Erythroblast (primary cell): Measurements from ENCODE around the gene HIBADH.
"Not testable (repeated sequence)": the region's sequence is repeated elsewhere in the genome, so short reads cannot be mapped to it uniquely, and the experiment has no call there.

ENCODE experiments used
- DNase-seq, 2 experiments: peaks; one replicate each; lab custom pipeline; 2025; lab: John Stamatoyannopoulos, UW
- GATA1 ChIP-seq: IDR thresholded peaks from 2 replicates; pipeline ENCODE4 v1.6.1; 2011; ENCODE audit warnings: low read depth, mild to moderate bottlenecking, control low read depth, low read length, moderate library complexity
- POLR2A ChIP-seq: IDR thresholded peaks from 2 replicates; pipeline ENCODE4 v1.6.1; 2011; ENCODE audit warnings: mild to moderate bottlenecking, low read length

HIBADH gene

GRCh38 chr7:27585781-27586447 is 76.8 kb downstream of the HIBADH start:
- TF ChIP-seq GATA1: no peak
- TF ChIP-seq POLR2A: no peak
- no peak for DNase-seq

DNA sequence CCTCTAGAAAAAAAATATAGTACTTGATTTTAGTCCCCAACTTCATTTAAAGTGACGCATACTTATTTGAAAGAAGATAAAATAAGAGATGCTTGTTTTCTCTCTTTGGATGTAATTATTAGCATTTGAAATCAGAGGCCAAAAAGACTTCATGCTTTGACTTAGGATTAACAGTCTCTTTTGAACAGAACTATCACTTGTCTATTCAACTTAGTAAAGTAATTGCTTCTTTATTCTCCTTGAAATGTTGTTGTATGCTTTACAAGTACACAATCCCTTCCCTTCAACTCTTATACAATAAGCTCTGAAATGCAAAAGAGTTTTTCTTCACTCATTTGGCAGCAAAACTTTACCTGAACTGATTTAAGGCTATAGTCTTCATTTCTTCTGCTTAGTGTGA is 80.8 kb downstream of the HIBADH start:
- TF ChIP-seq POLR2A (no peak), GATA1 (no peak)
- no peak for DNase-seq

DNA sequence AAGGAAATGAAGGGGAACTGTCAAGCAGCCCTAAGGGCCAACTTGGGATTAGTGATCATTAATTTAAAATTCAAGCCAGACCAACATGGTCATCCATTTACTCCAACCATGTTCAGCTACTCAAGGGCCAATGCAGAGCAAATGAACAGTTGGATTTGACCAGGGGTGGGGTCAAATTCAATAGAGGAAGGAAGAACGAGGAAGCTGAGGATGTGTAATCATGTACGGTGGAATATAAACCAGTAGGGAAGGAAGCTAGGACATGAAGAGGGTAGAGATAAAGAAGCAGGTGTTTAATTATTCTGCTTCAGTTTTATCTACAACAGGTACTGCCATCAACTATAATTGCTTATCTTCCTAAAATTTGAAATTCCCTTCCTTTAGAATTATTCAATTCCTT is 81.6 kb downstream of the HIBADH start:
- no peak for DNase-seq
- TF ChIP-seq POLR2A: no peak
- no peak for TF ChIP-seq GATA1

DNA sequence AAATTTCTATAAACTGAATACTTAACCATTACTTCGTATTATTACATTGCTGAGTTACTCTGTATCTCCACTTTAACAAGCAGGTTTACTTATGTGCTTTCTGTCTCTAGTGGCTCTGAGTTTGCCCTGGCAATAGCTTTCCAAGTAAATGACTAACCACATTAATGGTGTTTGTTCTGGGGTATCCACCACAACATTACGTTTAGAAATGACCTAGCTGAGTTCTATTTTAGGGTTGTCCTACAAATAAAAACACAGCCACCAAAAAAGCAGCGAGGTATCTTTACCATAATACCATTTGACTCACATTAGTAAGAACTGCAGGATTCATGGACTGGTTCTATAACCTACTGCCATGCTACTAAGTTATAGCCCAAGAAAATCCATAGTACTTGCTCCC is 83.1 kb downstream of the HIBADH start:
- TF ChIP-seq GATA1: no peak
- no peak for TF ChIP-seq POLR2A
- peak in 1 of 2 experiments; percentile 1 for DNase-seq

DNA sequence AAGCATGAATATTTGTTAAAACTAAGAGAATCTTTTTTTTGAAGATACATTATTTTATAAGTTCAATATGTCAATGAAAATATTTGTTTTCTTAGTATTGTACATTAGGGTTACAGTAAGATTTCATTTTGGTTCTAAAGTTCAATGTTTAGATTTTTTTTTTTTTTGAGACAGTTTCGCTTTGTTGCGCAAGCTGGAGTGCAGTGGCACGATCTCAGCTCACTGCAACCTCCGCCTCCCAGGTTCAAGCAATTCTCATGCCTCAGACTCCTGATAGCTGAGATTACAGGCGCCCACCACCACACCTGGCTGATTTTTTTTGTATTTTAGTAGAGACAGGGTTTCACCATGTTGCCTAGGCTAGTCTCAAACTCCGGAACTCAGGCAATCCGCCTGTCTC is 84.5 kb downstream of the HIBADH start:
- not testable (repeated sequence) for DNase-seq

DNA sequence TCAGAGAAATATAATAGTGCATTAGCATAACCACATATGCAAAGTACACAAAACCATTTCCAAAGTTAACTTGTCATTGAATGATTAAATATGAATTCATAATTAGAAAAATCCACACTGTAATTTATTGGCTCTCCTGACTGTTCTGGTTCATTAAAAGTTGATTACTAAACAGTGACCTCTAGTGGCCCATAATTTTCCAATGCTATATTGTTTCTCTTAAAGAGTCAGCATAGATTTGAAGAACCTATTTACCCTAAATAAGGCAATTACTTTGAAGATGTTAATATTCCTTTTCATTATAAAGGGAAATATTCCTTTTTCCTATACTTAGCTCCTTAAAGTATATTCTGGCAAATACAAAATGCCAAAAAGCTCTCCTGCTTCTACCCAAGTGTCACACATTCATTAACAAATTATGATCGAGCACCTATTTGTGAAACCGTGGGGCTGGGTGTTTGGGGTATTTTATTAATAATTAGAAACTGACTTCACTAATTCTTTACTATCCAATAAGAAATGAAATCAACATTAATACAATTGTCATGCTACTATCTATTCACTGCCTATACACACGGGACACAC is 86.2 kb downstream of the HIBADH start:
- DNase-seq: peak; percentile 33 to 63
- no peak for TF ChIP-seq POLR2A
- no peak for TF ChIP-seq GATA1

DNA sequence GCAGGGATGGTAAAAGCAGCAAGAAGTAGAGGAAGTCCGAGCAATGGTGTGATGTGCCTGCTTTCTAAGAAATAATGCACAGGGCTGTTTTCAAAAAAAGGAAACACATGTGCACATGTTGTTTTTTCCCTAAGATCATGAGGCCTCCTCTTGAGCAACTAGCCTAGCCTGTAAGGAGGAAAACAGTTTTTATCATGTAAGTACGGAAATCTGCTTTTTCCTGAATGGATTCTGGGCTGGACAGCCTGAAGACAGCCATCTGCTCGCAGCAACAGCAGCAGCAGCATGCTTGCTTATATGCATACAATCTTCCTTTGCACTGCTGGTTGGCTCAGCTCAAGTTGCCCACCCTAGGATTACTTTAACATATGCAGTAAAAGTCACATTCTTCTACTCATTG is 87.1 kb downstream of the HIBADH start:
- no peak for DNase-seq
- TF ChIP-seq GATA1: no peak
- TF ChIP-seq POLR2A: no peak

DNA sequence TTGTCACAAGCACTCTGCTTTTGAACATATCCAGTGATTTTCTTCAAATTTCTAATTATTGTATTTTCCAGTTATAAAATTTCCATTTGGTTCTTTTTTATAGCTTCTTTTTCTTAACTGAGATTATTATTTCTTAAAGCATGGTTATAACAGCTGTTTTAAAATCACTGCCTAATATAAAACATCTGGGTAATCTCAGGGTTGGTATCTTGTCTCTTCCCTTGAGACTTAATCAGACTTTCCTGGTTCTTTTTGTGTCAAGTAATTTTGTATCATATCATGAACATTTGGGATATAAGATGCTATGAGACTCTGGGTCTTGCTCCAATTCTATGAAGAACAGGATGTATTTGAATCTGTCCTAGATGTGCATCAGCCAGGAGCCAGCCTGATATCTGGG is 93.6 kb downstream of the HIBADH start:
- no peak for TF ChIP-seq GATA1
- no peak for TF ChIP-seq POLR2A
- DNase-seq: no peak

GRCh38 chr7:27567266-27567665 is 95.4 kb downstream of the HIBADH start:
- DNase-seq: no peak
- no peak for TF ChIP-seq POLR2A
- TF ChIP-seq GATA1: no peak

DNA sequence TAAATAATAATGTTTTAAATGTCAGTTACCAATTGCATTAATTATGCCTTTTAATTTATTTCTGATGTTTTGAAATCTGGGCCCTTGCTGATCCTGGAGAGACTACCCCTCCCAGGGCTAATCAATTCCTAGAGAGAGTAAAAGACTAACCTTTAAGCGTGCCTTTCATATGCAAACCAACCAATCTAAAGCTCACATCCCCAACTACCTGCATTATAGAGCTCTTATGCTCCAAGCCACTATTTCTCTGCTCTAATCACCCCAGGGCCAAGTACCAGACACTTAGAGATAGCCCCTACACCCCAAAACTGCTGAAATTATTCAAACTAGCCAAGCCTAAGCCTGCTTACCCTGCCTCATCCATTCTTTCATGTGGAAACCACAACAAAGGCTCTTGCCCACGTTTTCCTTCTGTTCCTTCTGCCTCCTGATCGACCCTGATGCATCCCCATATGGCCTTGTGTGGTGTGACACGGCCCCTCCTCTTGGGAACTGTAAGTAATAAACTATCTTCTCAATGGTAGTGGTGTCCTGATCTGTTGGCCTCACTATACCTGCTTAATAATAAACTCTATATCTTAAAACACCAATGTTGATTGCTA is 97.7 kb downstream of the HIBADH start:
- TF ChIP-seq POLR2A (no peak), GATA1 (no peak)
- no peak for DNase-seq

- DNase-seq: no peak
- TF ChIP-seq GATA1: no peak
- no peak for TF ChIP-seq POLR2A
These were observed 101.9 kb downstream of the HIBADH start for GRCh38 chr7:27560706-27561235.

DNA sequence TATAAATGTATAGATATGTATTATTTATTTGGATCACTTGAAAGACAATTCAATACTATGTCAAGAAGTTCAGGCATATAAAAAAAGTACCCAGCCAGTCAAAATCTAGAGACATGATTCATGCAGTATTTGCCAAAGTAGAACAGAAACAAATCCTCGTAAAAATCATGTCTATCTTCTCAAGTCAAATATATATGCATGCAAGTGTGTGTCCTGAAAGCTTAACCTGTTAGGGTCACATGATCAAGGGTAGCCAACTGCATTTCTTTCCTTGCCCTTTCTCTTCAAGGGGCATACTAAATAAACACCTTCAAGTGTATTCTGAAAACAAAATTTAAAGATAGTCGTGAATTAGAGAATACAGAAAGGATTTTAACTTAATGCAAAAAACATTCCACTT is 107.0 kb downstream of the HIBADH start:
- TF ChIP-seq POLR2A (no peak), GATA1 (no peak)
- DNase-seq: no peak

GRCh38 chr7:27554826-27555225 is 107.9 kb downstream of the HIBADH start:
- TF ChIP-seq POLR2A (no peak), GATA1 (no peak)

GRCh38 chr7:27553273-27553672 is 109.4 kb downstream of the HIBADH start:
- no peak for TF ChIP-seq GATA1
- TF ChIP-seq POLR2A: no peak
- no peak for DNase-seq

More at GRCh38 chr7:27554826-27555225, 107.9 kb downstream of the HIBADH start:
- no peak for DNase-seq
